Osteocyte (in vitro differentiated cells): ENCODE results near the gene BLOC1S5. TPM values are rescaled to one million over a fixed set of nuclear protein-coding genes. Genes with fewer than 3 reads are reported as not detected.
A peak's percentile ranks its signal among the peaks of the same experiment; 100 is the strongest.

Experiments used
- DNase-seq: peaks from one replicate; pipeline ENCODE4 v3.0.0; 2021; ENCODE audit warnings: mixed read lengths; ENCODE audit not compliant: unreplicated experiment; ENCODE audit errors: extremely low spot score
- H3K27ac Mint-ChIP-seq: one replicate; pipeline ENCODE4 v1.8.0; 2021; ENCODE audit warnings: mild to moderate bottlenecking, mixed read lengths; ENCODE audit not compliant: unreplicated experiment
- H3K27me3 Mint-ChIP-seq: one replicate; pipeline ENCODE4 v1.8.0; 2021; ENCODE audit warnings: mixed read lengths; ENCODE audit not compliant: unreplicated experiment
- H3K36me3 Mint-ChIP-seq: one replicate; pipeline ENCODE4 v1.8.0; 2021; ENCODE audit warnings: mixed read lengths; ENCODE audit not compliant: unreplicated experiment
- H3K4me1 Mint-ChIP-seq: one replicate; pipeline ENCODE4 v1.8.0; 2021; ENCODE audit warnings: mixed read lengths; ENCODE audit not compliant: unreplicated experiment
- H3K4me3 Mint-ChIP-seq: one replicate; pipeline ENCODE4 v1.8.0; 2021; ENCODE audit warnings: mild to moderate bottlenecking, moderate library complexity, mixed read lengths; ENCODE audit not compliant: unreplicated experiment
- H3K9me3 Mint-ChIP-seq: one replicate; pipeline ENCODE4 v1.8.0; 2021; ENCODE audit warnings: mixed read lengths; ENCODE audit not compliant: unreplicated experiment
- CTCF ChIP-seq: fragments of 200-600 bp; sonication (generic); IDR thresholded peaks from 2 replicates; pipeline ENCODE4 v1.5.0; 2021; ENCODE audit warnings: antibody characterized with exemption, mild to moderate bottlenecking, moderate library complexity
- total RNA-seq: library from RNA; stranded (reverse); gene quantifications from 2 replicates; pipeline ENCODE4 v1.2.1, GENCODE V29; 2021

BLOC1S5 gene
- total RNA-seq, 1 donor from 2014 or later, result 11.0 TPM

DNA sequence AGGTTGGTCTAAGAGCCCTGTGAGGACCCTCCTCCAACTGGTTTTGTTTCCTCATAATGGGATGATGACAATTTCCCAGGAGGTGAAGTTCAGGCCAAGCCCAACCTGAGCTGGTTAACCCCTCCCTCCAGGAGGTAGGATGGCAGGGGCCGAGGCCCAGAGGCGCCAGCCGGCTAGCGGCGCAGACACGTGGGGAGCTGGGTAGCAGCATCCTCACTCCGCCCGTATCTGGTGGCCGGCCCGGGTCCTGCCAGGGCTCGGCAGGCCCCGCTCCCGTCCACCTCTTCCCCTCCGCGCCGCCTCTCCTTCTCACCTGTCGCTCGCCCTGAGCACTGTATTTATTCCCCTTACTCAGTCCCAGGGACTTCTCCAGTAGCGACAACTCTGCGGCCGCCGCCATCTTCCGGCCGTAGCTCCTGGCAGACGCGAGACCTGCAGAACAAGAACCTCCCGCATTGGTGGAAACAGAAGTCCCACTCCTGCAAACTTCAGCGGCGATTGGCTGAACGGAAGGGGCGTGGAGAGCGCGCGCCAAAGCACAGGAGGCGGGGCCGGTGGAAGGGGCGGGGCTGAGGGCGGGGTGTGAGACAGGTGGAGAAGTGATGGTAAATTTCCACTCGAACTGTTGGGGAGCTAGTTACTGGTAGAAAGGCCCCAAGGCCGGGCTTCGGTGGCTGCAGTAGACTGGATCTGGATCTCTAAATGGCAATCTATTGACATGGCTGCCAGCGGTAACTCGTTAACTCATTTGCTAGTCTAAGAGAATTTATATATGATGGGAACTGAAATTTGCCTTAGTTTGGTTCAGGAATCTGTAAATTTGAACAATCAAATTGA is 38.2 kb upstream of the BLOC1S5 start, which contains the start of gene EEF1E1:
TSS of gene EEF1E1 (minus strand) at position 427 of the 837 bp plus-strand sequence. CDS start at position 400, 27 bp downstream.
- no peaks in the 10 kb centered on the region for H3K36me3 Mint-ChIP-seq
- no peaks in the 10 kb centered on the region for H3K9me3 Mint-ChIP-seq
- peak; percentile 95 for DNase-seq
- peak within 1 kb of the TSS; percentile 91 for H3K27ac Mint-ChIP-seq
- peak within 1 kb of the TSS; percentile 99 for H3K4me3 Mint-ChIP-seq
- no peaks in the 10 kb centered on the region for H3K27me3 Mint-ChIP-seq
- TF ChIP-seq CTCF, result no peak
- H3K4me1 Mint-ChIP-seq, result peaks cover 16% of the 10 kb centered on the region

GRCh38 chr6:8100159-8100854 is 36.1 kb upstream of the BLOC1S5 start:
- H3K36me3 Mint-ChIP-seq, result peaks cover 11% of the 10 kb centered on the region
- H3K9me3 Mint-ChIP-seq, result no peaks in the 10 kb centered on the region
- no peaks in the 10 kb centered on the region for H3K27me3 Mint-ChIP-seq
- no peak for DNase-seq
- H3K4me1 Mint-ChIP-seq, result peaks cover 16% of the 10 kb centered on the region
- H3K27ac Mint-ChIP-seq, result no peak overlapping the region
- no peak for TF ChIP-seq CTCF
- no peak overlapping the region for H3K4me3 Mint-ChIP-seq

DNA sequence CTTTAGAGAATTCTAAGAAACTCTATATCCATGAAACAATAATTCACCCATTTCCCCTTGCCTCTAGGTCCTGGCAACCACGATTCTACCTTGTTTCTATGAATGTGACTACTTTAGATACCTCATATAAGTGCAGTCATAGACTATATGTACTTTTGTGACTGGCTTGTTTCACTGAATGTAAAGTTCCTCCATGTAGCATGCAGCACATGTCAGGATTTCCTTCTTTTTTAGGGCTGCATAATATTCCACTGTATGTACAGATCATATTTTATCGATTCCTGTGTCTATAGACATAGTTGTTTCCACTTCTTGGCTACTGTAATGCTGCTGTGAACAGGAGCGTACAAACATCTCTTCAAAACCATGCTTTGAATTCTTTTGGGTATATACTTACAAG is 26.5 kb upstream of the BLOC1S5 start:
- DNase-seq, result no peak
- Mint-ChIP-seq H3K36me3 (peaks cover 51% of the 10 kb centered on the region), H3K9me3 (peaks cover 5% of the 10 kb centered on the region), H3K4me1 (peaks cover 3% of the 10 kb centered on the region), H3K4me3 (no peak overlapping the region), H3K27ac (no peak overlapping the region), H3K27me3 (no peaks in the 10 kb centered on the region)
- TF ChIP-seq CTCF, result no peak

- TF ChIP-seq CTCF, result no peak
- no peaks in the 10 kb centered on the region for H3K27me3 Mint-ChIP-seq
- no peak overlapping the region for H3K4me3 Mint-ChIP-seq
- no peak for DNase-seq
- H3K4me1 Mint-ChIP-seq, result peaks cover 21% of the 10 kb centered on the region
- H3K9me3 Mint-ChIP-seq, result peaks cover 5% of the 10 kb centered on the region
- no peak overlapping the region for H3K27ac Mint-ChIP-seq
- peaks cover 46% of the 10 kb centered on the region for H3K36me3 Mint-ChIP-seq
These were observed 24.7 kb upstream of the BLOC1S5 start for GRCh38 chr6:8088886-8089285.
